Kidney (tissue), 14 donors: ENCODE results near the gene DTNB. TPM values are rescaled to one million over a fixed set of nuclear protein-coding genes. Genes with fewer than 3 reads are reported as not detected.

Source experiments
- DNase-seq, 5 donors: peaks; one replicate each; pipeline ENCODE4 v3.0.0-alpha.2; 2013 to 2020
- FAIRE-seq: peaks from 2 replicates; lab custom pipeline; 2012; peaks lifted over from hg19 to GRCh38; lab: Jason Lieb, UNC
- H3K27ac ChIP-seq, 2 donors: one replicate each; pipeline ENCODE4 v1.7.0; 2013; ENCODE audit warnings: low read depth in 2 of 2, low read length in 2 of 2, inconsistent platforms in 1 of 2
- H3K27me3 ChIP-seq: one replicate; pipeline ENCODE4 v1.7.1; 2013; ENCODE audit warnings: low read length, inconsistent platforms; ENCODE audit not compliant: control insufficient read depth, insufficient read depth
- H3K36me3 ChIP-seq, 3 donors: one replicate each; pipeline versions ENCODE4 v1.7.0 to v1.7.1; 2013; ENCODE audit warnings: low read length in 3 of 3, control low read depth in 1 of 3, inconsistent platforms in 1 of 3; ENCODE audit not compliant: insufficient read depth in 3 of 3, control insufficient read depth in 2 of 3
- H3K4me1 ChIP-seq, 3 donors: one replicate each; pipeline versions ENCODE4 v1.7.0 to v1.7.1; 2013; ENCODE audit warnings: low read length in 3 of 3, inconsistent platforms in 1 of 3, low read depth in 1 of 3; ENCODE audit not compliant: control insufficient read depth in 2 of 3, insufficient read depth in 2 of 3
- H3K4me3 ChIP-seq, 3 donors: one replicate each; pipeline versions ENCODE4 v1.7.0 to v1.8.1; 2013; ENCODE audit warnings: low read length in 3 of 3, control low read depth in 1 of 3, inconsistent platforms in 1 of 3
- H3K9ac ChIP-seq, 3 donors: one replicate each; pipeline versions ENCODE4 v1.7.0 to v1.7.1; 2013; ENCODE audit warnings: low read length in 3 of 3, control low read depth in 1 of 3, inconsistent platforms in 1 of 3
- H3K9me3 ChIP-seq, 3 donors: one replicate each; pipeline versions ENCODE4 v1.7.0 to v1.7.1; 2013; ENCODE audit warnings: low read length in 3 of 3, control low read depth in 1 of 3, inconsistent platforms in 1 of 3; ENCODE audit not compliant: control insufficient read depth in 2 of 3, insufficient read depth in 1 of 3
- CTCF ChIP-seq: IDR thresholded peaks from 3 replicates; pipeline ENCODE4 v1.5.1; 2012; ENCODE audit warnings: mild to moderate bottlenecking, moderate library complexity, borderline replicate concordance; ENCODE audit not compliant: insufficient read depth; ENCODE audit errors: extremely low read depth
- intact Hi-C: fragments of 100-400 bp; cut with DNase I; formaldehyde crosslinking; loops from one replicate; pipeline ENCODE4 v1.11.1; 2022
- polyA plus RNA-seq: library from polyadenylated mRNA; stranded (reverse); fragments of 350-450 nt; fragmentation: Illumina TruSeq; extraction: RNeasy Lipid Tissue Mini Kit (QIAGEN cat#74804); gene quantifications from one replicate; pipeline ENCODE4 v1.2.3, GENCODE V29; 2014; ENCODE audit warnings: low read depth, low replicate concordance; ENCODE audit not compliant: insufficient read depth
- total RNA-seq: library from RNA; stranded (reverse); fragmentation: NEBNext Ultra II Directional; extraction: Animal tissue kit (Norgen Biotek cat#: 25700); gene quantifications from one replicate; pipeline ENCODE4 v1.2.1, GENCODE V29; 2021
- donor health status: control.
- donor health status: control.
- donor health status: control.
- donor health status: control.
- donor health status: control.
- donor health status: DM: yes; HTN: yes; CAD: no.
- donor health status: Normal renal cell carcinoma (clear cell type).

DTNB gene
- total and polyA plus RNA-seq, 2 donors from 2014 or later = 23.0 to 28.1 TPM

GRCh38 chr2:25447018-25447417, 226.4 kb downstream of the DTNB start:
- intact Hi-C loops = no loop called here
- Histone ChIP-seq H3K4me3 (no peak overlapping the region), H3K9ac (no peak overlapping the region), H3K36me3 (no peaks in the 10 kb centered on the region), H3K4me1 (no peaks in the 10 kb centered on the region), H3K27me3 (no peaks in the 10 kb centered on the region), H3K9me3 (no peaks in the 10 kb centered on the region), H3K27ac (no peak overlapping the region)
- FAIRE-seq (no peak), DNase-seq (no peak)
- no peak for TF ChIP-seq CTCF

GRCh38 chr2:25446122-25446521, 227.3 kb downstream of the DTNB start:
- Histone ChIP-seq H3K27me3 (no peaks in the 10 kb centered on the region), H3K9ac (no peak overlapping the region), H3K4me1 (peaks cover 0 to 2% (median 0%) of the 10 kb centered on the region in 3 donors), H3K9me3 (no peaks in the 10 kb centered on the region), H3K36me3 (no peaks in the 10 kb centered on the region), H3K4me3 (no peak overlapping the region), H3K27ac (no peak overlapping the region)
- no peak for TF ChIP-seq CTCF
- FAIRE-seq (no peak), DNase-seq (no peak)
- intact Hi-C loops = no loop called here

GRCh38 chr2:25445464-25445863, 227.9 kb downstream of the DTNB start:
- FAIRE-seq = no peak
- peaks cover 0 to 4% (median 0%) of the 10 kb centered on the region in 3 donors for H3K4me1 ChIP-seq
- no peak overlapping the region for H3K4me3 ChIP-seq
- no peaks in the 10 kb centered on the region for H3K9me3 ChIP-seq
- no peaks in the 10 kb centered on the region for H3K27me3 ChIP-seq
- H3K36me3 ChIP-seq = no peaks in the 10 kb centered on the region
- intact Hi-C loops = no loop called here
- no peak overlapping the region for H3K9ac ChIP-seq
- H3K27ac ChIP-seq = no peak overlapping the region
- TF ChIP-seq CTCF = no peak
- DNase-seq = no peak

GRCh38 chr2:25444608-25445270, 228.6 kb downstream of the DTNB start:
- Histone ChIP-seq H3K27ac (no peak overlapping the region), H3K9ac (no peak overlapping the region)

More at GRCh38 chr2:25444608-25445270, 228.6 kb downstream of the DTNB start:
- H3K4me1 ChIP-seq = peaks cover 0 to 4% (median 0%) of the 10 kb centered on the region in 3 donors
- FAIRE-seq = no peak
- no peak for TF ChIP-seq CTCF
- no peaks in the 10 kb centered on the region for H3K27me3 ChIP-seq
- intact Hi-C loops = no loop called here
- no peaks in the 10 kb centered on the region for H3K9me3 ChIP-seq
- no peak overlapping the region for H3K4me3 ChIP-seq
- DNase-seq = no peak
- H3K36me3 ChIP-seq = no peaks in the 10 kb centered on the region
